ENCODE results near the gene OLFM1. TPM values are rescaled to one million over a fixed set of nuclear protein-coding genes. Genes with fewer than 3 reads are reported as not detected.

Gene OLFM1
- total RNA-seq, 6 experiments from 2014 or later = 0.07 to 0.15 TPM; not detected in 4

DNA sequence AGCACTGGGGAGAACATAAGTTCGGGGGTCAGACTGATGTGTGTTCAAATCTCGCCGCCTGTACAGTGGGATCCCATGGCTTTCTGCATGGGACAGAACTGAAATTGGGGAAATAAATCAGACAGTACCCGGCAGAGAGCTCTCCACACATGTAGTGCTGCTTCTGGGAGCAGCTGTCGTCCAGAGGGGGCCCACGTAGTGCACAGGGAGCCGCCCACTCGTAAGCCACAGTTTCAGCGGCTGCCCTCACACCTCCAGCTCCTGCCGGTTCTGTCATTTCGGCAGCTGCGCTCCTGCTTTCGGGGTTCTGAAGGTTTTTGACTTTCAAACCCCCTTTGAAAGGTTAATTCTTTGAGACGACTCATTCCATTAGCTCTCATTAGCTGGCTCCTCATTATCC lies 83.1 kb downstream of the OLFM1 start:
- Mint-ChIP-seq H3K36me3 (ENCODE audit: low read depth) (peaks cover 3% of the 10 kb centered on the region; the same call in 1 of the 2 replicates), H3K4me1 (ENCODE audit: low read depth) (no peaks in the 10 kb centered on the region), H3K27ac (no peak overlapping the region), H3K27me3 (ENCODE audit: insufficient read depth) (peaks cover 11% of the 10 kb centered on the region), H3K9me3 (peaks cover 48% of the 10 kb centered on the region), H3K4me3 (no peak overlapping the region)
- no peak for DNase-seq
- TF ChIP-seq, protein P1, sequence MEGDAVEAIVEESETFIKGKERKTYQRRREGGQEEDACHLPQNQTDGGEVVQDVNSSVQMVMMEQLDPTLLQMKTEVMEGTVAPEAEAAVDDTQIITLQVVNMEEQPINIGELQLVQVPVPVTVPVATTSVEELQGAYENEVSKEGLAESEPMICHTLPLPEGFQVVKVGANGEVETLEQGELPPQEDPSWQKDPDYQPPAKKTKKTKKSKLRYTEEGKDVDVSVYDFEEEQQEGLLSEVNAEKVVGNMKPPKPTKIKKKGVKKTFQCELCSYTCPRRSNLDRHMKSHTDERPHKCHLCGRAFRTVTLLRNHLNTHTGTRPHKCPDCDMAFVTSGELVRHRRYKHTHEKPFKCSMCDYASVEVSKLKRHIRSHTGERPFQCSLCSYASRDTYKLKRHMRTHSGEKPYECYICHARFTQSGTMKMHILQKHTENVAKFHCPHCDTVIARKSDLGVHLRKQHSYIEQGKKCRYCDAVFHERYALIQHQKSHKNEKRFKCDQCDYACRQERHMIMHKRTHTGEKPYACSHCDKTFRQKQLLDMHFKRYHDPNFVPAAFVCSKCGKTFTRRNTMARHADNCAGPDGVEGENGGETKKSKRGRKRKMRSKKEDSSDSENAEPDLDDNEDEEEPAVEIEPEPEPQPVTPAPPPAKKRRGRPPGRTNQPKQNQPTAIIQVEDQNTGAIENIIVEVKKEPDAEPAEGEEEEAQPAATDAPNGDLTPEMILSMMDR (IDR thresholded peaks at IDR 0.05) = no peak

Other genes with a start within 250 kb of the OLFM1 start
- not detected for gene FCN2, start 206.9 kb upstream of the OLFM1 start, total RNA-seq (2021; fragmentation: NEBNext Ultra II Directional; extraction: Animal tissue kit (Norgen Biotek cat#: 25700))
- not detected for gene FCN1, start 169.8 kb upstream of the OLFM1 start, total RNA-seq (2021; fragmentation: NEBNext Ultra II Directional; extraction: Animal tissue kit (Norgen Biotek cat#: 25700))

Measured in HFFc6 (cell line).